Activated T-helper 2 cell treated with anti-CD3 and anti-CD28 coated beads, Interferon-gamma antibody, Interleukin-2, Interleukin-4, amounts not matched to agents 10 μg/mL and 5 μg/mL and 100 μg/mL, durations not matched to agents 14 hours and 24 hours and 36 hours (primary cell): ENCODE results near the gene SLC39A11. TPM values are rescaled to one million over a fixed set of nuclear protein-coding genes. Genes with fewer than 3 reads are reported as not detected.
"Not testable (repeated sequence)": the region's sequence is repeated elsewhere in the genome, so short reads cannot be mapped to it uniquely, and the experiment has no call there.

Experiments used
- DNase-seq: peaks from one replicate; pipeline ENCODE4 v3.0.0; 2021; ENCODE audit warnings: low spot score
- H3K27ac Mint-ChIP-seq: one replicate; pipeline ENCODE4 v1.8.0; 2021; ENCODE audit warnings: mixed read lengths
- H3K27me3 Mint-ChIP-seq: one replicate; pipeline ENCODE4 v1.8.0; 2021; ENCODE audit warnings: low read depth, mixed read lengths
- H3K36me3 Mint-ChIP-seq: one replicate; pipeline ENCODE4 v1.8.0; 2021; ENCODE audit warnings: low read depth, mixed read lengths
- H3K4me1 Mint-ChIP-seq: one replicate; pipeline ENCODE4 v1.8.0; 2021; ENCODE audit warnings: low read depth, mixed read lengths
- H3K4me3 Mint-ChIP-seq: one replicate; pipeline ENCODE4 v1.8.0; 2021; ENCODE audit warnings: low read depth, mild to moderate bottlenecking, moderate library complexity, mixed read lengths
- H3K9me3 Mint-ChIP-seq: one replicate; pipeline ENCODE4 v1.8.0; 2021; ENCODE audit warnings: mixed read lengths
- intact Hi-C: fragments of 100-400 bp; cut with micrococcal nuclease; formaldehyde crosslinking; loops from one replicate; pipeline ENCODE4 v1.15.1; 2023
- total RNA-seq: library from RNA; stranded (reverse); gene quantifications from 2 replicates; pipeline ENCODE4 v1.2.3, GENCODE V29; 2022

Gene SLC39A11
- total RNA-seq, 1 donor from 2014 or later: 20.2 TPM

- DNase-seq: no peak
Measured at GRCh38 chr17:72950242-72950931, 142.1 kb downstream of the SLC39A11 start.

DNA sequence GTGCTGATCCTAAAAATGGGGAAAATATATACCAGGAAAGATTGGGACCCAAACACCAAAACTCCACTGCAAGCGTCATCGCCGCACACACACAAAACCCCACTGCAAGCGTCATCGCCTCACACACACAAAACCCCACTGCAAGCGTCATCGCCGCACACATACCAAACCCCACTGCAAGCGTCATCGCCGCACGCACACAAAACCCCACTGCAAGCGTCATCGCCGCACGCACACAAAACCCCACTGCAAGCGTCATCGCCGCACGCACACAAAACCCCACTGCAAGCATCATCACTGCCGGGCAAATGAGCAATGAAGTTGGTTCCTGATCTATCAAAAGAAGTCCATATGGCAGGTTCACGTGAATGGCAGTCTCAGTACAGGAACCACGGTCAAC is 144.4 kb downstream of the SLC39A11 start:
- H3K36me3 Mint-ChIP-seq: no peaks in the 10 kb centered on the region
- DNase-seq: no peak
- intact Hi-C loops: no loop called here
- H3K4me1 Mint-ChIP-seq: no peaks in the 10 kb centered on the region
- H3K4me3 Mint-ChIP-seq: no peak overlapping the region
- no peaks in the 10 kb centered on the region for H3K27me3 Mint-ChIP-seq
- H3K9me3 Mint-ChIP-seq: no peaks in the 10 kb centered on the region
- H3K27ac Mint-ChIP-seq: no peak overlapping the region

More at GRCh38 chr17:72950242-72950931, 142.1 kb downstream of the SLC39A11 start:
- intact Hi-C loops: no loop called here
- no peaks in the 10 kb centered on the region for H3K9me3 Mint-ChIP-seq
- no peaks in the 10 kb centered on the region for H3K4me1 Mint-ChIP-seq
- no peaks in the 10 kb centered on the region for H3K36me3 Mint-ChIP-seq
- H3K27me3 Mint-ChIP-seq: no peaks in the 10 kb centered on the region
- H3K4me3 Mint-ChIP-seq: no peak overlapping the region
- no peak overlapping the region for H3K27ac Mint-ChIP-seq

- H3K4me1 Mint-ChIP-seq: no peaks in the 10 kb centered on the region
- no peaks in the 10 kb centered on the region for H3K9me3 Mint-ChIP-seq
- DNase-seq: no peak
- H3K27ac Mint-ChIP-seq: no peak overlapping the region
- intact Hi-C loops: no loop called here
- H3K4me3 Mint-ChIP-seq: no peak overlapping the region
- no peaks in the 10 kb centered on the region for H3K27me3 Mint-ChIP-seq
- H3K36me3 Mint-ChIP-seq: no peaks in the 10 kb centered on the region
Measured at GRCh38 chr17:72947475-72947874, 145.0 kb downstream of the SLC39A11 start.

- Mint-ChIP-seq H3K4me1 (no peaks in the 10 kb centered on the region), H3K27me3 (no peaks in the 10 kb centered on the region), H3K36me3 (no peaks in the 10 kb centered on the region), H3K27ac (no peak overlapping the region), H3K4me3 (no peak overlapping the region), H3K9me3 (no peaks in the 10 kb centered on the region)
- no peak for DNase-seq
- intact Hi-C loops: no loop called here
Measured at GRCh38 chr17:72946696-72947095, 145.8 kb downstream of the SLC39A11 start.

GRCh38 chr17:72946156-72946555 is 146.3 kb downstream of the SLC39A11 start:
- H3K27me3 Mint-ChIP-seq: no peaks in the 10 kb centered on the region

DNA sequence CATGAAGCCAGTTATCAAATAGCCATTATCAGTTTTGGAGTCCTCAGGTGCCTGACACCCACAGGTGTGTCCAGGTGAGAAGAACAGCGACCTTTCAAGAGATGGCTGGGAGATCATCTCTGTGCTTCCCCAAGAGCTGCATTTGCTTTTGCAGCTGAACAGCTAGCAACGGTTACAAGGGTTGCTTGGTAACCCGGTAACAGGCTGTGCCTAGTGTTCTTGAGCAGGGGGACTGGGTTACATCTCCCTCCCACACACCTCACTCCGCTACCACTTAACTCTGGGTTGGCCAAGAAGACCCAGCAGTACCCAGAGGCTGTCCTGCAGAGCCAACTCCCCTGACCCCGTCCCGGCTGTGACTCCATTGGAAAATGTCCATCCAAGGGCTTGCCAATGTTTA is 147.0 kb downstream of the SLC39A11 start:
- Mint-ChIP-seq H3K27ac (no peak overlapping the region), H3K27me3 (no peaks in the 10 kb centered on the region), H3K4me1 (no peaks in the 10 kb centered on the region), H3K4me3 (no peak overlapping the region), H3K36me3 (no peaks in the 10 kb centered on the region), H3K9me3 (no peaks in the 10 kb centered on the region)
- no peak for DNase-seq
- intact Hi-C loops: no loop called here

More at GRCh38 chr17:72946156-72946555, 146.3 kb downstream of the SLC39A11 start:
- no peak for DNase-seq
- Mint-ChIP-seq H3K4me3 (no peak overlapping the region), H3K36me3 (no peaks in the 10 kb centered on the region), H3K27ac (no peak overlapping the region), H3K9me3 (no peaks in the 10 kb centered on the region), H3K4me1 (no peaks in the 10 kb centered on the region)
- intact Hi-C loops: no loop called here

- intact Hi-C loops: no loop called here
- Mint-ChIP-seq H3K36me3 (no peaks in the 10 kb centered on the region), H3K4me1 (no peaks in the 10 kb centered on the region), H3K27ac (no peak overlapping the region), H3K9me3 (no peaks in the 10 kb centered on the region), H3K4me3 (no peak overlapping the region), H3K27me3 (no peaks in the 10 kb centered on the region)
- no peak for DNase-seq
Measured at GRCh38 chr17:72943826-72944689, 148.4 kb downstream of the SLC39A11 start.

DNA sequence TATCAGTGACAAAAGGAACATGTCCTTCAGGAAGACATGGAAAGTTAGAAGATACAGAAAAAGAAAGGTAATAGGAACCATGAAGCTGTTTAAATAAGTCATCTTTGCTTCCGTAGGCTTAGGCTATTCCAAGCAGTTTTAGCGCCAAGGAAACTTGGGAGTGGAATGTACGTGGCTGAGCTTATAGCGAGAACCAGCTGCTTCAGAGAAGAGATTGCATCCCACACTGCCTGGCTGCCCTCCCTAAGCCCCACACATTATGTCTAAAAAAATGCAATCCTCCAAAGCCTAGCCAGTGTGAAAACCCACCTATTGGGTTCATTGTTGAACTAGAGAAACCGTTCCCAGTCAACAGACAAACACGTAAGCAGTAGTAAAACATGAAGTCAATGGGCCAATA is 149.9 kb downstream of the SLC39A11 start:
- H3K27me3 Mint-ChIP-seq: no peaks in the 10 kb centered on the region

DNA sequence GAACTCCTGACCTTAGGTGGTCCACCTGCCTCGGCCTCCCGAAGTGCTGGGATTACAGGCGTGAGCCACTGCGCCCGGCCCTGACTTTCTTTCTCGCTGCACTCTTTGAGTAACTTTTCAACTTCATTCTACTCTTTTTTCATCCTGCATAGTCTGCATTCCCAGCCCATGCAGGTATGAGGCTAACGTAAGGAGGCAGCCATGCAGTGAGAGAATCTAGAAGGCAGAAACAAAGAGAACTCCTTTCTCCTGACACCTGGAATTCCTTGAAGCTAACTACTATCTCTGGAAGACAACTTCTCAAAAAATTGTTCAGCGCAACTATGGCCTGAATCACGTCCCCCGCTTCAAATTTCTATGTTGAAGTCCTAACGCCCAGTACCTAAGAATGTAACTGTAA is 152.0 kb downstream of the SLC39A11 start:
- intact Hi-C loops: no loop called here
- no peak overlapping the region for H3K4me3 Mint-ChIP-seq

More for the DNA sequence above, 149.9 kb downstream of the SLC39A11 start:
- H3K4me1 Mint-ChIP-seq: no peaks in the 10 kb centered on the region
- no peaks in the 10 kb centered on the region for H3K36me3 Mint-ChIP-seq
- intact Hi-C loops: no loop called here
- no peak overlapping the region for H3K4me3 Mint-ChIP-seq
- no peak overlapping the region for H3K27ac Mint-ChIP-seq
- no peak for DNase-seq
- H3K9me3 Mint-ChIP-seq: no peaks in the 10 kb centered on the region

GRCh38 chr17:72938482-72938881 is 154.0 kb downstream of the SLC39A11 start:
- Mint-ChIP-seq H3K27ac (no peak overlapping the region), H3K27me3 (no peaks in the 10 kb centered on the region), H3K4me3 (no peak overlapping the region), H3K9me3 (no peaks in the 10 kb centered on the region), H3K4me1 (no peaks in the 10 kb centered on the region), H3K36me3 (no peaks in the 10 kb centered on the region)
- no peak for DNase-seq
- intact Hi-C loops: no loop called here

More for the DNA sequence above, 152.0 kb downstream of the SLC39A11 start:
- H3K4me1 Mint-ChIP-seq: no peaks in the 10 kb centered on the region
- H3K9me3 Mint-ChIP-seq: no peaks in the 10 kb centered on the region
- DNase-seq: no peak
- no peak overlapping the region for H3K27ac Mint-ChIP-seq
- H3K36me3 Mint-ChIP-seq: no peaks in the 10 kb centered on the region
- H3K27me3 Mint-ChIP-seq: no peaks in the 10 kb centered on the region

GRCh38 chr17:72937707-72938106 is 154.8 kb downstream of the SLC39A11 start:
- no peaks in the 10 kb centered on the region for H3K9me3 Mint-ChIP-seq
- no peak overlapping the region for H3K27ac Mint-ChIP-seq
- no peaks in the 10 kb centered on the region for H3K36me3 Mint-ChIP-seq
- no peaks in the 10 kb centered on the region for H3K4me1 Mint-ChIP-seq
- DNase-seq: no peak
- intact Hi-C loops: no loop called here
- H3K4me3 Mint-ChIP-seq: no peak overlapping the region
- H3K27me3 Mint-ChIP-seq: no peaks in the 10 kb centered on the region

GRCh38 chr17:72937254-72937653 is 155.2 kb downstream of the SLC39A11 start:
- H3K4me1 Mint-ChIP-seq, H3K27me3 Mint-ChIP-seq, H3K36me3 Mint-ChIP-seq, H3K9me3 Mint-ChIP-seq, DNase-seq, intact Hi-C loops, H3K4me3 Mint-ChIP-seq, H3K27ac Mint-ChIP-seq: not testable (repeated sequence)

DNA sequence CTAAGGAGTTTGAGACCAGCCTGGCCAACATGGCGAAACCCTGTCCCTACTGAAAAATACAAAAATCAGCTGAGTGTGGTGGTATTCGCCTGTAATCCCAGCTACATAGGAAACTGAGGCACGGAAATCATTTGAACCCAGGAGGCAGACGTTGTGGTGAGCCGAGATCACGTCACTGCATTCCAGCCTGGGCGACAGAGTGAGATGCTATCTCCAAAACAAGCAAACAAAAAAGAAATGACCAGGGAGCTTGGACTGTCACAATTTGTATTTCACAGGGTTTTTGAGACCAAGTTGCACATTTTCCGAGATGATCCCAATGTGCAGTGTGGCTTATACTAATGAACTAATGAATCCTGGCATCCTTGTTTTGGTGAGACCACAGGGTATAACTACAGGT is 156.5 kb downstream of the SLC39A11 start:
- no peaks in the 10 kb centered on the region for H3K27me3 Mint-ChIP-seq
- peaks cover 10% of the 10 kb centered on the region for H3K4me1 Mint-ChIP-seq
- intact Hi-C loops: no loop called here
- no peak overlapping the region for H3K27ac Mint-ChIP-seq
- H3K4me3 Mint-ChIP-seq: no peak overlapping the region
- DNase-seq: no peak
- H3K36me3 Mint-ChIP-seq: no peaks in the 10 kb centered on the region
- H3K9me3 Mint-ChIP-seq: no peaks in the 10 kb centered on the region
